ENCODE measurements around the gene CLEC9A. TPM values are rescaled to one million over a fixed set of nuclear protein-coding genes. Genes with fewer than 3 reads are reported as not detected.

The CLEC9A gene
- total RNA-seq, 1 experiment from 2014 or later = not detected

DNA sequence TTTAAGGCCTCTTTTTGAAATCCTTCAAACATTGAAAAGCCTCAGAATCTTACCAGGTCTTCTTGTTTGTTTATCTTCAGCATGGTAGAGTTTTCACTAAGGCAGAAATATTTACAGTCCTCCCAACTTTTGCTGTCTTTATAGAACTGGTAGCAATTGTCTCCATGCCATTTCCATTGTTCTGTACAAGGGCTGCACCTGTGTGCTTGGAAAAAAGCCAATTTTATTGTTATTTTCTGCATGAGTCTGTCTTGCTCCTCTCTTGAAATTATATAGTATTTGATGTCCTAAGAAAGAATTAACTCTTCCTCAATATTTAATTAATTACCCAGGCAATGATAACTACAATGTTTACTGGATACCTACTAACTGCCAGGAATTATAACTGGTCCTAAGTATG lies 45.0 kb downstream of the CLEC9A start (continued):
- TF ChIP-seq FOSL1 (IDR thresholded peaks at IDR 0.05; ENCODE audit: low read depth) = no peak
- TF ChIP-seq RAD21 (IDR thresholded peaks at IDR 0.05; ENCODE audit: low read depth) = no peak
- no peak for TF ChIP-seq SRF (IDR thresholded peaks at IDR 0.05; ENCODE audit: low read depth)
- TF ChIP-seq, protein P1, sequence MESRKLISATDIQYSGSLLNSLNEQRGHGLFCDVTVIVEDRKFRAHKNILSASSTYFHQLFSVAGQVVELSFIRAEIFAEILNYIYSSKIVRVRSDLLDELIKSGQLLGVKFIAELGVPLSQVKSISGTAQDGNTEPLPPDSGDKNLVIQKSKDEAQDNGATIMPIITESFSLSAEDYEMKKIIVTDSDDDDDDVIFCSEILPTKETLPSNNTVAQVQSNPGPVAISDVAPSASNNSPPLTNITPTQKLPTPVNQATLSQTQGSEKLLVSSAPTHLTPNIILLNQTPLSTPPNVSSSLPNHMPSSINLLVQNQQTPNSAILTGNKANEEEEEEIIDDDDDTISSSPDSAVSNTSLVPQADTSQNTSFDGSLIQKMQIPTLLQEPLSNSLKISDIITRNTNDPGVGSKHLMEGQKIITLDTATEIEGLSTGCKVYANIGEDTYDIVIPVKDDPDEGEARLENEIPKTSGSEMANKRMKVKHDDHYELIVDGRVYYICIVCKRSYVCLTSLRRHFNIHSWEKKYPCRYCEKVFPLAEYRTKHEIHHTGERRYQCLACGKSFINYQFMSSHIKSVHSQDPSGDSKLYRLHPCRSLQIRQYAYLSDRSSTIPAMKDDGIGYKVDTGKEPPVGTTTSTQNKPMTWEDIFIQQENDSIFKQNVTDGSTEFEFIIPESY (IDR thresholded peaks at IDR 0.05; ENCODE audit: extremely low read depth, insufficient replicate concordance, low read length) = no peak
- TF ChIP-seq ZFX (IDR thresholded peaks at IDR 0.05) = no peak
- TF ChIP-seq YY1 (IDR thresholded peaks at IDR 0.05; ENCODE audit: extremely low read depth, insufficient replicate concordance, low read depth, low read length) = no peak
- TF ChIP-seq ZNF274 (IDR thresholded peaks at IDR 0.05; ENCODE audit: low read depth, low read length) = no peak
- no peak for TF ChIP-seq JUND (IDR thresholded peaks at IDR 0.05)
- TF ChIP-seq, protein P2, sequence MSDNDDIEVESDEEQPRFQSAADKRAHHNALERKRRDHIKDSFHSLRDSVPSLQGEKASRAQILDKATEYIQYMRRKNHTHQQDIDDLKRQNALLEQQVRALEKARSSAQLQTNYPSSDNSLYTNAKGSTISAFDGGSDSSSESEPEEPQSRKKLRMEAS (IDR thresholded peaks at IDR 0.05) = no peak
- no peak for TF ChIP-seq EGR1 (IDR thresholded peaks at IDR 0.05; ENCODE audit: low read depth)

DNA sequence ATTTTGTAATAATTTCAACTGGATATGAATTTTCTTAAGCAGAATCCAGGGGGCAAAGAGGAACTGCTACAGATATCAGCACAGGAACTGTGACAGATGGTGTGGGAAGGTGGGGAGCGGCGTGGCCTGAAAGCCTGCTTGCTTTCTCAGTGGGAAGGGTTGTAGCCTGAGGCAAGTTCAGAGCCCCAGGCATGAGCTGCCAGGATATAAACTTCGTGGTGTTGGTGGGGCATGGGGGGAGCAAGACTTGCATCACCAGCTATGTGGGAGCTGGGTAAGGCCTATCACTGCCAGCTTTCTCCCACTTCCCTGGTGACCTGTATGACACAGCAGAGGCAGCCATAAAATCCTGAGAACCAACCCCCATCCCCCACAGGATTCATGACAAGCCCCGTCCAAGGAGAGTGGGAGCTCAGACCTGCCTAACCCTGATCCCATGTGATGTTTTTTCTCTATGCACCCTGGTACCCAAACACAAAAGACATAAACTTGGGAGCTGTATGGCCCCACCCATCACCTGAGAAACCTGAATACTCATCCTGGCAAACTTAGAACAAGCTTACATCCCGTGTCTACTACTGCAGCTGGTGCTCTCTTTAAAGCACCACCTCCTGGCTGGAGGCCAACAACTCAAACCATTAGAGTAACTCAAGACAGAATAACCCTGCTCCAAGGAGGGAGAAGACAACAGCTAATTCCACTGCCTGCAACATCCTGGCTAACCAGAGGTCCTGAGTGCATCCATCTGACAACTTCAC lies 51.8 kb downstream of the CLEC9A start:
- Histone ChIP-seq H3K9me2 (ENCODE audit: insufficient read depth) (no peaks in the 10 kb centered on the region), H3K27me3 (ENCODE audit: insufficient read depth, low read length) (peaks cover 22% of the 10 kb centered on the region), H3K79me2 (ENCODE audit: insufficient read depth, low read length) (no peaks in the 10 kb centered on the region), H3K27ac (ENCODE audit: low read depth, low read length) (no peak overlapping the region), H3K4me3 (replicated peaks in 1 of 2; ENCODE audit: low read depth in 1 of 2, low read length in 2 of 2) (no peak overlapping the region), H3K9me3 (ENCODE audit: control insufficient read depth in 1 of 2, insufficient read depth in 1 of 2, low read depth in 1 of 2, low read length in 2 of 2) (no peaks in the 10 kb centered on the region), H3K4me1 (ENCODE audit: control insufficient read depth in 1 of 2, insufficient read depth in 2 of 2, low read length in 2 of 2) (no peaks in the 10 kb centered on the region), H3K36me3 (ENCODE audit: control insufficient read depth in 1 of 2, insufficient read depth in 2 of 2, low read length in 2 of 2) (no peaks in the 10 kb centered on the region), H4K20me1 (ENCODE audit: insufficient read depth) (no peaks in the 10 kb centered on the region), H3K4me2 (ENCODE audit: low read length) (no peak overlapping the region), H2AFZ (ENCODE audit: low read depth, low read length, poor library complexity, severe bottlenecking) (no peak overlapping the region), H3K9ac (ENCODE audit: low read length) (no peak overlapping the region)
- ChIA-PET RAD21 (ENCODE audit: low non-redundant PET in 1 of 2, low total read pairs in 2 of 2, uncharacterized antibody in 2 of 2, unreplicated experiment in 2 of 2) (no interaction called here), CTCF (no interaction called here), POLR2A (no interaction called here)
- no TSS peak for BruUV-seq (replicated peaks)
- DNase-seq (ENCODE audit: low read depth, low spot score) (no peak), ATAC-seq (no peak)
- intact Hi-C loops (cut with micrococcal nuclease) = no loop called here
- TF ChIP-seq POLR2AphosphoS5 (IDR thresholded peaks at IDR 0.05; ENCODE audit: low read depth, low read length) (no peak), FOSL1 (IDR thresholded peaks at IDR 0.05; ENCODE audit: low read depth) (no peak), YY1 (IDR thresholded peaks at IDR 0.05; ENCODE audit: extremely low read depth, insufficient replicate concordance, low read depth, low read length) (no peak), SRF (IDR thresholded peaks at IDR 0.05; ENCODE audit: low read depth) (no peak), SIN3A (IDR thresholded peaks at IDR 0.05; ENCODE audit: low read depth) (no peak), TCF7L2 (IDR thresholded peaks at IDR 0.05; ENCODE audit: borderline replicate concordance, extremely low read depth, insufficient read depth, insufficient read length) (no peak), POLR2A (IDR thresholded peaks at IDR 0.05; ENCODE audit: borderline replicate concordance, extremely low read depth, insufficient read depth, insufficient read length) (no peak), JUND (IDR thresholded peaks at IDR 0.05) (no peak), EGR1 (IDR thresholded peaks at IDR 0.05; ENCODE audit: low read depth) (no peak)
- TF ChIP-seq, protein P3, sequence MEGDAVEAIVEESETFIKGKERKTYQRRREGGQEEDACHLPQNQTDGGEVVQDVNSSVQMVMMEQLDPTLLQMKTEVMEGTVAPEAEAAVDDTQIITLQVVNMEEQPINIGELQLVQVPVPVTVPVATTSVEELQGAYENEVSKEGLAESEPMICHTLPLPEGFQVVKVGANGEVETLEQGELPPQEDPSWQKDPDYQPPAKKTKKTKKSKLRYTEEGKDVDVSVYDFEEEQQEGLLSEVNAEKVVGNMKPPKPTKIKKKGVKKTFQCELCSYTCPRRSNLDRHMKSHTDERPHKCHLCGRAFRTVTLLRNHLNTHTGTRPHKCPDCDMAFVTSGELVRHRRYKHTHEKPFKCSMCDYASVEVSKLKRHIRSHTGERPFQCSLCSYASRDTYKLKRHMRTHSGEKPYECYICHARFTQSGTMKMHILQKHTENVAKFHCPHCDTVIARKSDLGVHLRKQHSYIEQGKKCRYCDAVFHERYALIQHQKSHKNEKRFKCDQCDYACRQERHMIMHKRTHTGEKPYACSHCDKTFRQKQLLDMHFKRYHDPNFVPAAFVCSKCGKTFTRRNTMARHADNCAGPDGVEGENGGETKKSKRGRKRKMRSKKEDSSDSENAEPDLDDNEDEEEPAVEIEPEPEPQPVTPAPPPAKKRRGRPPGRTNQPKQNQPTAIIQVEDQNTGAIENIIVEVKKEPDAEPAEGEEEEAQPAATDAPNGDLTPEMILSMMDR (IDR thresholded peaks at IDR 0.05 in 2 of 3, conservative IDR thresholded peaks at IDR 0.05 in 1 of 3; ENCODE audit: borderline replicate concordance in 1 of 3, insufficient read depth in 1 of 3, low read depth in 2 of 3, low read length in 2 of 3) = no peak
- TF ChIP-seq, protein P4, sequence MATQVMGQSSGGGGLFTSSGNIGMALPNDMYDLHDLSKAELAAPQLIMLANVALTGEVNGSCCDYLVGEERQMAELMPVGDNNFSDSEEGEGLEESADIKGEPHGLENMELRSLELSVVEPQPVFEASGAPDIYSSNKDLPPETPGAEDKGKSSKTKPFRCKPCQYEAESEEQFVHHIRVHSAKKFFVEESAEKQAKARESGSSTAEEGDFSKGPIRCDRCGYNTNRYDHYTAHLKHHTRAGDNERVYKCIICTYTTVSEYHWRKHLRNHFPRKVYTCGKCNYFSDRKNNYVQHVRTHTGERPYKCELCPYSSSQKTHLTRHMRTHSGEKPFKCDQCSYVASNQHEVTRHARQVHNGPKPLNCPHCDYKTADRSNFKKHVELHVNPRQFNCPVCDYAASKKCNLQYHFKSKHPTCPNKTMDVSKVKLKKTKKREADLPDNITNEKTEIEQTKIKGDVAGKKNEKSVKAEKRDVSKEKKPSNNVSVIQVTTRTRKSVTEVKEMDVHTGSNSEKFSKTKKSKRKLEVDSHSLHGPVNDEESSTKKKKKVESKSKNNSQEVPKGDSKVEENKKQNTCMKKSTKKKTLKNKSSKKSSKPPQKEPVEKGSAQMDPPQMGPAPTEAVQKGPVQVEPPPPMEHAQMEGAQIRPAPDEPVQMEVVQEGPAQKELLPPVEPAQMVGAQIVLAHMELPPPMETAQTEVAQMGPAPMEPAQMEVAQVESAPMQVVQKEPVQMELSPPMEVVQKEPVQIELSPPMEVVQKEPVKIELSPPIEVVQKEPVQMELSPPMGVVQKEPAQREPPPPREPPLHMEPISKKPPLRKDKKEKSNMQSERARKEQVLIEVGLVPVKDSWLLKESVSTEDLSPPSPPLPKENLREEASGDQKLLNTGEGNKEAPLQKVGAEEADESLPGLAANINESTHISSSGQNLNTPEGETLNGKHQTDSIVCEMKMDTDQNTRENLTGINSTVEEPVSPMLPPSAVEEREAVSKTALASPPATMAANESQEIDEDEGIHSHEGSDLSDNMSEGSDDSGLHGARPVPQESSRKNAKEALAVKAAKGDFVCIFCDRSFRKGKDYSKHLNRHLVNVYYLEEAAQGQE (IDR thresholded peaks at IDR 0.05; ENCODE audit: low read depth) = no peak
- TF ChIP-seq, protein P2 (IDR thresholded peaks at IDR 0.05) = no peak
